ENCODE data around the gene CAPN10.
A peak's percentile ranks its signal among the peaks of the same experiment; 100 is the strongest.

CAPN10 gene

GRCh38 chr2:240563951-240564560 lies 22.5 kb upstream of the CAPN10 start:
- no peak for DNase-seq (ENCODE audit: low read depth)

DNA sequence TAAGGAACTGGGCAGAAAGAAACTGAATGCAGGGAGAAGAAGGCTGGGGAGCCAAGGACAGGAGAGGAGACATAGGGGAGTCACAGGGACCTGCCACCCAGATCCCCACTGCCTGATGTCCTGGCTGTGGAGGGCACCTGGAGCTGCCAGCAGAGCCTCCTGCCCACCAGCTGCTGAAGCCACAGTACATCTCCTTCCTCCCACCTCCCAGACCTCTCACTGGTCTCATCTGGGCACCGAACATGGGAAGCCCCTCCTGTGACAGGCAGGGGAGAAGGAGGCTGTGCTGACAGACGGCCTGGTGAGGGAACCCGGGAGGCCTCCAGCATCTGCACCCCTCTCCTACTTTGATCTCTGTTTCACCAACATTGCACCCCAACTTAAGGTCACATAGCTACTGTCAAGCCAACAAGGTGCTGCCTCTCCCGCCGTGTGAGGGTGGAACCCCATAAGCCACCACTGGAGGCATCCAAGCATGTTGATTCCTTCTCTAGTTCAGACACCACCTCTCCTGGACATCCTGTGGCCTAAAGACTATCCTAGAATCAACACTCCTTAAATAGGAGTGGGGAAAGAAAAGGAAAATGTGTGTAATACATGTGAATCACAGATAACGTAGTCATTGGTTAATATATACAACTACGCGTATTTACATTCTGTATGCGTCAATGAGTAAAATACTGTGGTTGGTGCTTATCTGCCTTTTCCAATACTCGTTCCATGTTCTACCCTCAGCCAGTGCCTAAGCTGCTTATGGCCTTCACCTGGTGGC lies 21.8 kb upstream of the CAPN10 start:
- DNase-seq (ENCODE audit: low read depth): peak; percentile 50

DNA sequence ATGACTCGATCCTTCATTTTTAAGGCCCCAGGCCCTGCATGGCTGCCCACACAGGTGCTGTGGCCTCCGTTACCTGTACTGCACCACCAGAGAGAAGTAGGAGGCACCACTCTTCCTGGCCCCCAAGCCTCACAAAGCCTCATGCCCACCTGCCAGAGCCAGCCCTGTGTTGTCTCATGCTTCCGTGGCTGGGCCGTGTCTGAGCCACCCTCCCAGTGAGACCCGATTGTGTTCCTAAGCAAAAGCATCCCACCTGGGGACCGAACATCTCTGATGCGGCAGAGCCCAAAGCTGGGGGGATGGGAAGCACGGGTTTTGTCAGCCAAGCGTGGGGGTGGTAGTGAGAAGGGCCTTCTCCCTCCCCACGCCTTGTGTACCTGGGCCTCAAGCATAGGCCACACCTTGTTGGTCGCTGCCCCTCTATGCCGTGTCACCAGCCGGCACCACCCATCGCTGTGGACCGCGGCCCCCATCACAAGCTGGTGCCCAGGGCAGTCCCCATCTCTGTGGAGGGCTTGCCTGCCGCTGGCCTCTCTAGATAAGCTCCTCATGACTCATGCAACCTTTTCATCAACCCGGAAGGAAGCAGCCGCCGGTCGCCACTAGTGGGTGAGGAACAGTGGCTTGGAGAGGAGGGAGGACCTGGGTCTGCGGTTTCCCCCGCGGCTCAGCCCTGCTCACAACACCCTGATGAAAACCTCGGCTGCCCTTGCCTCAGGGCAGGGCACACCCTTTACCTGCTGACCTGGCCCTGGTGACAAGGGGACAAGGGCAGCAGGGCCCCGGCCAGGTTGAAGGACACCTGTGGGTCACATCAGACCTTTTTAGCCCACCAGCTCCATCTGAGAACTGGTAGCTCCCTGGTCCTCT lies 21.0 kb upstream of the CAPN10 start:
- peak; percentile 85 for DNase-seq (ENCODE audit: low read depth)

GRCh38 chr2:240566203-240567136 lies 20.1 kb upstream of the CAPN10 start:
- peak; percentile 90 for DNase-seq (ENCODE audit: low read depth)

DNA sequence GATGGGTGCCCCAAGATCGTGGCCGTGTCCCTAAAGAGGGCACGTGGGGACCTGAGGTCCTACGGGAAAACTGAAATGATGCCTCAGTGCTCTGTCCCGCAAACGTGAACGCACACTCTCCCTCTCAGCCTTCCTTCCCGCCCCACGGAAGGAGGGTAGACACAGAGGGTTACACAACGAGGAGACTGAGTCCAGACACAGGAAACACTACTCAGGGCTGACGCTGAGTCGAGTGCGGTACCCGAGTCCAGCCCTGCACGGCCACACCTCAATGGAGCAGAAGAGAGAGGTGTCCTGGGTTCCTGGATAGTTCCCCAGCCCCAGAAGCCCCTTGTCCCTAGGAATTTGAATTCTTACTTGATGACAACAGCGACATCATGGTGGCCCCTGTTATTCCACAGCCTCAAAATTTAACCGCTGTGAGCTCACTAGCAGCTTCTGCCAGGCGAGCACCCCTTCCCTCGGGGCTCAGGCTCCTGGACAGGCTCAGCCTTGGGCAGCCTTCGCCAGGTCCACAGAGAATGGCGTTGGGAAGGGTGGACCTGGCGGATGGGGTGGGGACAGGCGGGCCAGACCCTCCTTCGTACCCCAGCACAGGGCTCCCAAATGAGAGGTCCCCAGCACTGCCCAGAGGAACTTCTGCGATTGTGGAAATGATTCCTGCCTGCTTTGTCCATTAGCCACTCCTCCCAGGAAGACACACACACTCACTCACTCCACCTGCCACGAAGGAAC lies 19.2 kb upstream of the CAPN10 start:
- peak; percentile 44 for DNase-seq (ENCODE audit: low read depth)

DNA sequence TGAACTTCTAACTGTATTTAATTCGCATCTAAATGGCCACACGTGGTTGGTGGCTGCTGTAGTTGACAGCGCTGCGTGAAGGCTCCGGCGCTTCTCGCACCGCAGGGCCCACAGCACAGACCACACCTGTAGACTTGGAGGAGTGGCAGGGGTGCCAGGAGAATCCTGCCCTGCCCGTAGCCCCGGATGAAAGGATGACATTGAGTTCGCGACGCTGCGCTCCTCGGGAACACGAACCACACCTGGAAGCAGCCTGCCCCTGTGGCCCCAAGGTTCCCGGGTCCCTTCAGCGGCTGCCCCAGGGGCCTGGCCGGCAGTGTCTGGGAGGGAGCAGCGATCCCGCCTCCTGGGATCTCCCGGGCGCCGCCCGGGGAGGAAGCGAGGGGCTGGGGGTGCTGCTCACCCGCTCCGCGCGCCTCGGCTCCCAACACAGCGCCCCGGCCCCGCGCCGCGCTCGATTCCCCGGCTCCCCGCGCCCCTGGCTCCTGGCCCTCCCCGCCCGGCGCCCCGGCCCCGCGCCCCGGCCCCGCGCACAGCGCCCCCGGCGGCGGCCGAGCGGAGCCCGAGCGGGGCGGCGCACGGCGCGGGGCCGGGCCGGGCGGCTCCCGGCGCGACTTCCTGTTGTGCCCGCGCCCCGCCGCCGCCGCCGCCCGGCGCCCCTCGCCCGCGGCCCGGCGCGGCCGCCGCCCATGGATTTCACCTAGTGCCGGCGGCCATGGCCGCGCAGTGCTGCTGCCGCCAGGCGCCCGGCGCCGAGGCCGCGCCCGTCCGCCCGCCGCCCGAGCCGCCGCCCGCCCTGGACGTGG lies 18.5 kb upstream of the CAPN10 start, which contains the start of gene RNPEPL1:
Gene RNPEPL1 (plus strand): TSS at position 613 of the 806 bp plus-strand sequence. CDS start 103 bp downstream, at position 716.
- DNase-seq (ENCODE audit: low read depth): peak; percentile 55

DNA sequence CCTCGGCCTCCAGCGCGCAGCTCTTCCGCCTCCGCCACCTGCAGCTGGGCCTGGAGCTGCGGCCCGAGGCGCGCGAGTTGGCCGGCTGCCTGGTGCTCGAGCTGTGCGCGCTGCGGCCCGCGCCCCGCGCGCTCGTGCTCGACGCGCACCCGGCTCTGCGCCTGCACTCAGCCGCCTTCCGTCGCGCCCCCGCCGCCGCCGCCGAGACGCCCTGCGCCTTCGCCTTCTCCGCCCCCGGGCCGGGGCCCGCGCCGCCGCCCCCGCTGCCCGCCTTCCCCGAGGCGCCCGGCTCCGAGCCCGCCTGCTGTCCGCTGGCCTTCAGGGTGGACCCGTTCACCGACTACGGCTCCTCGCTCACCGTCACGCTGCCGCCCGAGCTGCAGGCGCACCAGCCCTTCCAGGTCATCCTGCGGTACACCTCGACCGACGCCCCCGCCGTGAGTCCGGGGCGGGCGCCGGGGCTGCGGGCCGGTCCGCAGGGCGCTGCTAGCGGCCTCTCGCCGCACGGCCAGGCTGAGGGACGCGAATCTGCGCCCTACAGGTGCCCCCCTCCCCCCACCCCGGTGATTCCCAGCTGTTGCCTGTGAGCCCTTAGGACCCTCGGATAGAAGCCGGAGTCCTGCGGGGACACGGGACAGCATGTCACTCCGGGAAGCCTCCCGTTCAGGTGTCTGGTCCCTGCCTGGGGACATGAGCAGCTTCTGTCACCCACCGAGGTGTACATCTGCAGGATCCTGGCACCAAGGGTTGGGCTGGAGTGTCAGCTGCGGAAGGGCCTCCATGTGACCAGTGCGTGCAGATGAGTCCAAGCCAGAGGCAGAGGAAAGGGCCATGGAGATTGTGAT lies 17.6 kb upstream of the CAPN10 start:
- peak; percentile 64 for DNase-seq (ENCODE audit: low read depth)

DNA sequence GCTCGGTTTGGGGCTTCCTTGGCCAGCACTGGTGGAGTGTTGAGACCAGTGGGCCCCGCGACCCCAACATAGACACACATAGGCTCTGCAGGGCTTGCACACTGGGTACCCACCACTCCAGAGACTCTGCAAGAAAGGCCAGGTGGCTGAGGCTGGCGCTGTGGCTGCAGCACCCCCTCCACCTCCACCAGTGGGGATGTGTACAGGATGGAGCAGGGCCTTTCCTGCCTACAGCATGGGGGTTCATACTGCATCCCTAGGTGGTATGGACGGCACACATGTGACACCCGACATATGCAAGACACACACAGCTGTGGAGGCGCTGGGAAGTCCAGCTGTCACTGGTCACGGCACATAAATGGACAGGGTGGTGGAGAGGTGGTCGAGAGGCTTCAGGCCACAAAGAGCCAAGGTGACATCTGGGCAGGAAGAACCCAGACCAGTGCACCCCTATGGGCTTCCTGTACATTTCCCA lies 17.0 kb upstream of the CAPN10 start:
- no peak for DNase-seq (ENCODE audit: low read depth)

- DNase-seq (ENCODE audit: low read depth): no peak
These were observed 16.5 kb upstream of the CAPN10 start for GRCh38 chr2:240569998-240570530.

DNA sequence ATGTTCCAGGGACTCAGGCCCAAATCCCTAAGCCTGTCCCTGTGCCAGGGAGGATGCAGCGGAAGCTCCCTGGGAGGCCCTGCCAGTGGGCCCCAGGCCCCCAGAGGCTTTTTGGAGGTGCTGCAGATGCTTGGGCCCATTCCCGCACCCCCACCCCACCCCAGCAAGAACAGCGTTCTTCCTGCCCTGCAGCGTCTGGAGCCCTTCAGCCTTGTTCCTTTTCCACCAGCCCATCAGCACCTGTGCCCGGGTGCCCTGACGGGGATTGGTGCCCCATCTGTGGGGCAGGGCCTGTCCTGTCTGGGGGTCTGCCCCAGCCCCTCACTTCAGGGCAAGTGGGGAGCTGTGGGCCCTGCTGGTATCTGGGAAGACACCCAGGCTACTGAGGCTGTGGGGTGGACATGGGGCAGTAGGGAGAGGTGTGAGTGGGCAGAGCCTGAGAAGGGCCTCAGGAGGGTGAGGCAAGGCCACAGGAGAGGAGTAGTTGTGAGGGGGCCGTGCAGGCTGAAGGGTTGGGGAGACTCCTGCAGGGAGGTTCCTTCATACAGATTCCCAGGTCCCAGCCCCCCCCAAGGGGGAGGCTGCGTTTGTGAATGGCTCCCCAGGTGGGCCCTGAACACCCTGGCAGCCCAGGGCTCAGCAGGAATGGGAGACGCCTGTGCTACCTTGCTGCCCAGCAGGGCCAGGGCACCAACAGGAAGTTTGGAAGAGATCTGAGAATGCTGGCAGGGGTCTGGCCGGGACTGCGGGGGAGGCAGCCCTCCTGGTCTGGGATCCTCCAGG lies 15.8 kb upstream of the CAPN10 start:
- no peak for DNase-seq (ENCODE audit: low read depth)

GRCh38 chr2:240571314-240571973 lies 15.1 kb upstream of the CAPN10 start:
- DNase-seq (ENCODE audit: low read depth): no peak

DNA sequence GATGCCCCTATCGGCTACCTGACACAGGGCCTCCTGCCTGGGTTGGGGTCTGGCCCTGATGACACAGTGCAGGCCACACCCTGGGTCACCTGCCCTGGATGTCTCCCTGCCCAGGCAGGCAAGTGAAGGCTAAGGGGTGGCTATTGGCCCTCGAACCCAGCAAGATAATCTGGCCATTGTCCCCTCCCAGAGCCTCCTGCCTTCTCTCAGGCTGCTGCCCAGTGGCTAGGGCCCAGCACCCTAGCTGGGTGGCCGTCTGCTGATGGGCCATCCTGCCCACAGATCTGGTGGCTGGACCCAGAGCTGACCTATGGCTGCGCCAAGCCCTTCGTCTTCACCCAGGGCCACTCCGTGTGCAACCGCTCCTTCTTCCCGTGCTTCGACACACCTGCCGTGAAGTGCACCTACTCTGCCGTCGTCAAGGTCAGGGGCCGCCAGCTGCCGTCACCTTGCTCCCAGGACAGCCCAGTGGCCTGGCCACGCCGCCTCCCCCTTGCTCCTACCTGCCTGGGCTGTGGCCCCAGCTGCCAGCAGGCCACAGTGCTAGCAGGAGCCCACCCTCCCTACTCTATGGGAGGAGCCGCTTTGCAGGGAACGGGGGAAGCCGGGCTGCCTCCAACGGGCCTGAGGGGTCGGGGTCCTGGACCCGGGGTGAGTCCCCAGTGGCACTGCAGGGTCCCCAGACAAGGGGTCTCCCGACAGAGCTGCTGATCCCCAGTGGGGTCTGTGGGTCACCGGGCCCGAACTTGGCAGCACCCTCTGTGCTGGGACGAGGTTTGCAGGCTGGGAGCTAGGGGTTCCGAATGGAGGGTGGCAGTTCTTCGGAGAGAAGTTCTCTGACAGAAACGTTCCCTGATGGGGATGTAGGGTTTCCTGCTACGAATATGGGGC lies 14.1 kb upstream of the CAPN10 start:
- no peak for DNase-seq (ENCODE audit: low read depth)

GRCh38 chr2:240573071-240573515 lies 13.4 kb upstream of the CAPN10 start:
- no peak for DNase-seq (ENCODE audit: low read depth)

- DNase-seq (ENCODE audit: low read depth): no peak
These were observed 12.8 kb upstream of the CAPN10 start for GRCh38 chr2:240573516-240574385.

Data from ELR (cell line).